GM19395 (cell line): ENCODE data around the gene TEX264.

Experiments
- ATAC-seq: cut with Tn5 transposase; IDR thresholded peaks from one replicate; pipeline ENCODE4 v1.9.1; 2021; ENCODE audit warnings: mild to moderate bottlenecking, moderate library complexity; ENCODE audit not compliant: unreplicated experiment

The TEX264 gene

DNA sequence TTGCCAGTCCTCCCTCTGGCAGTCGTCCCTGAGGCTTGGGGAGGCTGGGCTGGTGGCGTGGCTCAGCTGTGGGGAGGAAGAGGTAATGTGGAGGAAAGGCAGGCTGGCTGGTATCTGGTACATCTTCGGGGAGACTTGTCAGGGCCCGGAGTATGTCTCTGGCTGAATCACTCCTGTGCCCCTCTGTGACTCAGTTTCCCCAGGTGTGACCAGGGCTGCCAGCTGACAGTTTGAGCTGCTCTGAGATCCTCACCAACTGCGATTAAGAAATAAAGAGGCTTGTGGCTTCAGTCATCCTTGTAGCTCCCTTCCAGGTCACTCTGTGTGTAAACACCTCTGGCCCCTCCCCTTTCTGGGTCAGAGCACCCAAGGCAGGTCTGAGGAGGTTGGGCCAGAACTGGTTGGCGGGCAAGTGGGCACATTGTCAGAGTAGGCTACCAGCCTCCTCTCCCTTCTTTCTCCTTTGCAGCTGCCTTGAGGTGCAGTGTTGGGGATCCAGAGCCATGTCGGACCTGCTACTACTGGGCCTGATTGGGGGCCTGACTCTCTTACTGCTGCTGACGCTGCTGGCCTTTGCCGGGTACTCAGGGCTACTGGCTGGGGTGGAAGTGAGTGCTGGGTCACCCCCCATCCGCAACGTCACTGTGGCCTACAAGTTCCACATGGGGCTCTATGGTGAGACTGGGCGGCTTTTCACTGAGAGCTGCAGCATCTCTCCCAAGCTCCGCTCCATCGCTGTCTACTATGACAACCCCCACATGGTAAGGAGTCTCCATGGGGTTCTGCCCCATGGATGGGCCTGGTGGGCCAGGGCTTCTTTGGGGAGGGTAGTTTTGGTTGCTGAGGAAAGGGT is 3.0 kb downstream of the TEX264 start:
- no peak for ATAC-seq

DNA sequence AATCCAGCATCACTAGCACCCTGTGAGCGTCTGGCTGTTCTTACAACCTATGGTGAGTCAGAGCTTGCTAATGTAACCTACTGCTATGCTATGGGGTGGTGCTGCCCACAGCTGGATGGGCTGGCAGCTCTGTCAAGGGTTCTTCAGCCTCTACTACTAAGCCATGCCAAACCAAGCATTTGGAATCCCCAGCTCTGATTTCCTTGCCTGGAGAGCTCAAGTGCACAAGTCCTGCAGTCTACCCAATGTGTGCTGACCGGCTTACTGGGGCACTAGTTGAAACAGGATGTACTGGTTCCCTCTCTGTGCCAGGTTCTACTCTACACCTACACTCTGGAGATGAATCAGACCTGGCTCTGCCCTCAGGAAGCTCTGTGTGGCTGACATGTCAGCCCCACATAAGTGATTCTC is 4.2 kb downstream of the TEX264 start:
- no peak for ATAC-seq

DNA sequence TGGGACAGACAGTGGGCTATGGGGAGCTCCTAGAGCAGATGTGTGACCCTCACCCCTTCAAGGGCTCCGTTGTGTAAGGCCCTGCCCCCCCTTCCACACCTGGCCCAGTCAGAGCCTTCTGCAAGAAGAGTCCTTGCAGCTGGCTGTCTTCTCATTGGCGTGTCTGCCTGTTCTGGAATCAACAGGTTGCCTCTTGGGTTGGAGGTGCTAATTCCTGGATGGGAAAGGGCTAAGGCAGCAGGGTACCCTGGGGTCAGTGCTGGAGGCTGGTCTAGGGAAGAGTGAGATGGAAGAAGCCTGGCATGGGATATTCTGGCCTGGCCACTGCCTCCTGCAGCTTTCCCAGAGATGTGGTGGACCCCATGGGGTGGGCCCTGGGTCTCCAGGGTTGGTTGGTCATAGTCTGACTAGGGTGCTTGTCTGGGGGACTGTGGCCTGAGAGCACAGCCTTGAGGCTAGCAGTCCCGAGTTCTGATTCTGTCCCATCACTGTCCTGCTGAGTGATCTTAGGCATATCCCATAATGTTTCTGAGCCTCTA is 5.1 kb downstream of the TEX264 start:
- no peak for ATAC-seq

DNA sequence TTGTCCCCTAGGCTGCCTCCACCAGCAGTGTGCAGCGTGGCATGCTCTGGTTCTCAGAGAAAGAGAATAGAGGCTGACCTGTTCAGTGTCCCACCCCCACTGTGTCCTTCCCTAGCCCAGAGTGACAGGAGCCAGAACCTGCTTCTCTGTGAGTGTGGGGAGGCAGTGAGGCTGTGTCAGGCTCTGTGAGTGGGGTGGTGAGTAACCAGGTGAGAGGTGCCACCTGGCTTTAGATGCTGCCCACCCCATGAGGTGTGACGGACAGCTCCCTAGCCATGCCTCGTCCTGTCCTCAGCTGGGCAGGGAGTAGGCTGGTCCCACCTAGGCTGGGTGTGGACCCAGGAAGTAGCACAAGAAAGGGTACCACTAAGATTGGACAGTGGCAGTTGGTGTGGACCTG is 6.3 kb downstream of the TEX264 start:
- no peak for ATAC-seq

DNA sequence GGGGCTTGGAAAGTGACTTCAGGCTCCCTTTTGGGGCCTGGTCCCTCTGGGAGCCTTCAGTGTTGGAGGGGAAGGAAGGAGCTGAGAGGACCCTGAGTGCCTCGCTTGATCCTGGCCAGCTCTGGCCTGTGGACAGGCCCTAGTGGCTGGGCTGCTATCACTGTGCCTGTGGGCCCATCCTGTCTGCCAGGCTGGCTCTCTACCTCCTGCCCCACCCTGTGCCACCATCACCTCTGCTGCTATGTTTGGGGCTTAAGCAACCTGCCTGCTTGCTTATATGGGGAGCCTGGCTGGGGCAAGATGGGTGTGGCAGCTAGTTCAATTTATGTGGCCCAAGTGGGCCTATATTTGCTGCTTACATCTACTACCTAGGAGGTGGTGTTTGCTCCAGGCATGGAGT is 7.1 kb downstream of the TEX264 start:
- ATAC-seq = no peak

DNA sequence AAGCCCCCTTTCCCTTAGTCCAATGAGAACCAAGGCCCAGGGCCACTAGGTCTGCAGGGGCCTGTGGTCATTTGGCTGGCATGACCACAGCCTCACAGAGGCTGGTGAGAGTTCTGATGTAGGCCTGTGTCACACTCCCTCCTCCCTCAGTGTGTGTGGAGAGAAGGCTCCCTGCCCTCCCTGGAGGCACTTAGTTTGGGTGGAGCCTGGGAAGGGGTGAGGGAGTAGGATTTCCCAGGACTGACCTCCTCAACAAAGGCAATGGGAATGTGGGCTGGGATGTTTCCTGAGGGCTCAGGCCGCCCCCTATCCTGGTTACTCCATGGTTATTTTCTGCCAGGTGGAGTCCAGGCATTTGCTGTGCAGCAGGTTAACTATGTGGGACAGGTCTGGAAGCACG is 7.6 kb downstream of the TEX264 start:
- no peak for ATAC-seq

DNA sequence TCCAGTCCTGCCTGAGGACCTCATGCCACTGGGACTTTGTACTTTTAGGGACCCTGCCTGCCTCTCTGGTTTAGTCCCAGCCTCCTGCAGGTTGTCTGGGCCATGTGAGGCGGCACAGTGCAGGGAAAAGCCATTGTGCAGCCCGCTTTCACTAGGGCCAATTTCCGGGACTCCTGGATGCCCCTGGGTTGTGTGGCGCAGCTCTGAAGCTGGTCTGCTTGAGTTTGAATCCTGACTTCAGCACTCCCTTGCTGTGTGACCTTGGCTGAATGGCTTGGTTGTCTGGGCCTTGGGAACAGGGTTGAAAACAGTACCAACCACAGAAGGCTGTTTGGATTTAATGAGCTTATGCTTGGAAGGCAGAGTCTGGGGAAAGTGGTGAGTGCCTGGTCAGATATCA is 8.3 kb downstream of the TEX264 start:
- no peak for ATAC-seq

DNA sequence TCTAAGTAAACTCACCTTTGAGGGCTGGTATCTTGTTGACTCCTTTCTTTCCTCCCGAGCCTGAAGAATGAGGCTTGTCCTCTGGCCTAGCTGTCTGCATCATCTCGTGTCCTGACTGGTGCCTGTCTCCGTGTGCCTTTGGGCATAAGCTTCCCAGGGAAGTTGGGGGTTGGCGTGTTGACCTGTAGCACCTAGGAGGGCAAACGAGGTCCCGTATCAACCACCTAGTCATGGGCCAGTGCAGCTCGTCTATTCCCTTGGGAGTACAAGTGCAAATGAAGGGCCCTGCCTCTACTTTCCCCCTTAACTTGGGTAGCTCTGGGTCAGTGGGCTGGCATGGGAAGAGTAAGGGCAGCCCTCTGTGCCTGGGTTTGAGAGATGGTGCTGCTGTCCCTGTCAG is 8.7 kb downstream of the TEX264 start:
- no peak for ATAC-seq

DNA sequence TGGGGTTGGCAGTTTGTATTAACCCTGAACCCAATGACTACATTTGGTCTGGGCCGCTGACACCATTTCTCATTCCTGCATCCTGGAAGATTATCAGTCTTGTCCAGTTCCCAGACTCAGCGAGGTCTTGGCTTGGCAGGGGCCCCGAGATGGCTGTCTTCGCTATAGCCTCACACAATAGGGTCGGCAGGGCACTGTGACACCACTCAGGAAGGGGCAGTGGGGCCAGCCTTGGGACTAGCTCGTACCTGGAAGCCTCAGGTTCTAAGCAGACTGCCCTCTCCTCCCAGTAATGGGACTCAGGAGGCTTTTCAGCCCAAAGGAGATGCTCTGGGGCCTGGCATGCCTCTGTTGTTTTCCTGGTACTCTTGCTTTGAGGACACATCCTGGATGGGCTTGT is 9.1 kb downstream of the TEX264 start:
- no peak for ATAC-seq

DNA sequence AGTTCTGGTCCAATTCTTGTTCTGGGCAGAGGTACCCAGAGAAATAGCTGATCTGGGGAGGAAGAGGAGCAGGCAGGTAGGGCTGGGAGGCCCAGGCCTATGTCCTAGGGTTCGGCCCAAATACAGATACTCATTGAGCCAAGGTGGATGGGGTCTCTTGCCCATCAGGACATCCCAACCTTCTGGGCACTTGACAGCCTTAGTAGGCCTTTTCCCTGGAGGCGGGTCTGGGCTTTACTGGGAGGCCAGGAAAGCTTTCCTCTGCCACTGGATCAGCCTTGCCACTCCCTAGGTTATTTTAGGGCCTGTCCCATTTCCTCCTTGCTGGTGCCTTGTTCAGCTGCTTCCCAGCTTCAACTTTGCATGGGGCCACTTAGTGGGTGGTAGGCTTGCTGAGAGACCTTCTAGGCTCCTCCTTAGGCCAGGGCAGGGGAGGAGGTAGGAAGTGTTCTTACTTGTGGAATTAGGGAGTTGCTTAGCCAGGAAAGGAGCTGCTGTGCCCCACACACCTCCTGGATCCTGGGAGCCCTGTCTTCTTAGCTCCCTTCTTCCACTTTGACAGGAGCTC is 9.7 kb downstream of the TEX264 start:
- ATAC-seq = no peak

DNA sequence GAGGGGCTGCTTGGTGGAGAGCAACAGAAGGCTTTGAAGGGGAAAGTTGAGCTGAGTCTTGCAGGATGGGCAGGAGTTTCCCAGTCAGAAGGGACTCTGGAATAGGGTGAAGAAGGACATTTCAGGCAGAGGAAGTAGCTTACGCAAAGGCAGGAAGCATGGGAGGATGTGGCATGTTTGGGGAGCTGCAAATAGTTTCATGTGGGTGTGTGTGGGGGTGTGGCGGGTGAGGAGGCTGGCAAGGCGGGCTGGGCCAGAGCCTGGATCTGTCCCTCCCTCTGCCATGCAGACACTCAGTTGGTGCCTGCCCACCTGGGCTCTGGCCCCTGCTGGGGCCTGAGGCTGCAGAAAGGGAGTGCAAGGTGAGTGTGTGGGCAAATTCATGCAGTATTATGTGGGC is 10.4 kb downstream of the TEX264 start:
- peak; percentile 40 for ATAC-seq

DNA sequence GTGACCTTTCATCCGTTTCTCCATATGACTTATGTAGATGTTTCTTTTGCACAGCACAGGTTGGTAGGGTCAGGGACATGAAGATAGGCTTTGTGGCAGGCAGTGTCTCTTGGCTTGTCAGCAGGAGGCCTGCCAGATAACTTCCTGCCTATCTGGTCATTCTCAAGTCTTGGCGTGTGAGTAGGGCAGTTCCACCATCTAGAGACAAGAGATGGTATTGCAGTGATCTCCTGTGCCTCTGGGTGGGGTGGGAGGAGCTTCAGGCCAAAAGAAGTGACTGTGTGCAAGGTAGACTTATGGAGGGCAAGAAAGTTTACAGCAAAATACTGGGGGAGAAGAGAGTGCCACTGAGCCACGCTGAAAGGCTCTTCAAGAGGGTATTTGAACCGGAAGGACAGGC is 11.0 kb downstream of the TEX264 start:
- ATAC-seq = peak; percentile 88

DNA sequence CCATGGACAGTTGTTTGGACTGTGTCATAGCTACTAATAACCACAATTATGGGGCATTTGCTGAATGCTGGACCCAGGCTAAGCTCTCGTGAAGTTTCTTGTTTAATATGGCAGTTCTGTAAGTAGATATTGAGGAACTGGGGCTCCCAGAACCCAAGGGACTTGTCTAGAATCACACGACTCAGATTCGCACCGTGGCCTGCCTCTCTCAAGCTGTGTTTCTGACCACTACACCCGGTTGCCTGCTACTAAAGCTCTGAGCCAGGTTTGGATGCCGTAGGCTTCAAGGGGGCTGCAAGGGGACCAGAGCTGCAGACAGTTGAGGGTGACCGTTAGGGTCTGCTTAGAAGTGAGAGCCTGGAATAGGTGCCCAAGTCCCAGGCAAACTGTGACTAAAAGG is 11.5 kb downstream of the TEX264 start:
- no peak for ATAC-seq

DNA sequence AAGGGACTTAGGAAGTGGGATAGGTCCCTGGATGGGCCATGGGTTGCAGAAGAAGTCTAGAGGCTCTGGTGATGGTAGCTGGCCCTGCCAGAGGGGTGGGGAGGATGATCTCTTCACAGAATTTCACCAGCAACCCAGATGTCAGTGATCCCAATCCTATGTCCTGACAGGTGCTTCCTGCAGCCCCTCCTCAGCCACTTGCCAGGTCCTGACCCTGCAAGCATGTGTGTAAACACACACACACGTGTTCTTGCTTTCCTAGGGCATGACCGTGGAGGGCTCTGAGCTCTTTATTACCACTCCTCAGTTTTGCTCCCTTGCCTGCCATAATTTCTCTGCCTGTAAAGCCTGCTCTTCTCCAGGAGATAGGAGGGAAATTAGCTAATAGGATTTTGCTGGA is 12.5 kb downstream of the TEX264 start:
- ATAC-seq = no peak

DNA sequence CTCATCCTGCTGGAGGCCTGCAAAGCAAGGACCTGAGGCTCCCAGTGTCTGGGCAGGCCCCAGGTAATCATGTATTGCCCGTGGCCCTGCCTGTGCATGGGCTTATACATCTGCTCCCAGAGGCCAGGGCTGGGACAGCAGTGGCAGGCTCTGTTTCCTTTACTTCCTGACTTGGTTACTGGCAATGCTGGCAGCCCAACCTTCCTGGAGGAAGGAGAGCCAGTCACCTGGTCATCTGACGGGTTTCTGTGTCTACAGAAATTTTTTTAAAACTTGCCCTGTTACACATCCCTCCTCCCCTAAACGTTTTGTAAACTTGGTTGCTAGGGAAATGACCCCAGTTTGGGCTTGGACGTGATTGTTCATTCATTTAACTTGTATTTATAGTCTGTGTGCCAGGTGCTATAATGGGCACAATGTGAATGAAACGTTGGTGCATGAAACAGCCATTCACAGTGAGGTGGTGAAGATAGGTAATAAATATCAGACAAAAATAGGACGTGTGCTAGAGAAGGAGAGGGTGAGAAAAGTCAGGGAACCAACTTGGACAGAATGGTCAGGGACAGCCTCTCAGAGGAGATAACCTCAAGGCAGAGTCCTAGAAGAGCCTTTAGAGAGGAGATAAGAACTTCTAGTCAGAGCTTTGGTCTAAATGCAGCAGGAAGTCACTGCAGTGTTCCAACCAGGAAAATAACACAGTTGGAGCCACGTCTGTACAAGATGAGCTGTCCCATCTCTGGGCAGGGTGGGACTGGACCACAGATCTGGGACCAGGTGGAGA is 14.1 kb downstream of the TEX264 start:
- ATAC-seq = no peak

DNA sequence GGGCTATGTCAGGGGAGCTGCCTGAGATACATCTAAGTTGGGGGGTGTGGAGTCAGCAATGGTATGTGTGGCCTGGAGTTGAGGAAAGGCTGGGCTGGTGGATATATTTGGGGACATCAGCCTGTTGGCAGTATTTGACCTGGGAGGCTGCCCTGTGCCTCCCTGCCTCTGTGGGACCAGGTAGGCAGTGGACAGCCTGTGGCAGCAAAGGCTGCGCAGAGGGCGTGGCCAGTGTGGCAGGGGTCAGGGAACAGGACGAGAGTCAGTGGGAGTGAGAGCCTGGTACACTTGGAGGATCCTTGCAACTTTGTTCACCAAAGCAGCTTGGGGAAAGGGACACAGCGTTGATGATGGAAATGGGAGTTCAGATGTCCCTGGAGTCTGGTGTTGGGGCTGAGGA is 15.0 kb downstream of the TEX264 start:
- ATAC-seq = no peak

DNA sequence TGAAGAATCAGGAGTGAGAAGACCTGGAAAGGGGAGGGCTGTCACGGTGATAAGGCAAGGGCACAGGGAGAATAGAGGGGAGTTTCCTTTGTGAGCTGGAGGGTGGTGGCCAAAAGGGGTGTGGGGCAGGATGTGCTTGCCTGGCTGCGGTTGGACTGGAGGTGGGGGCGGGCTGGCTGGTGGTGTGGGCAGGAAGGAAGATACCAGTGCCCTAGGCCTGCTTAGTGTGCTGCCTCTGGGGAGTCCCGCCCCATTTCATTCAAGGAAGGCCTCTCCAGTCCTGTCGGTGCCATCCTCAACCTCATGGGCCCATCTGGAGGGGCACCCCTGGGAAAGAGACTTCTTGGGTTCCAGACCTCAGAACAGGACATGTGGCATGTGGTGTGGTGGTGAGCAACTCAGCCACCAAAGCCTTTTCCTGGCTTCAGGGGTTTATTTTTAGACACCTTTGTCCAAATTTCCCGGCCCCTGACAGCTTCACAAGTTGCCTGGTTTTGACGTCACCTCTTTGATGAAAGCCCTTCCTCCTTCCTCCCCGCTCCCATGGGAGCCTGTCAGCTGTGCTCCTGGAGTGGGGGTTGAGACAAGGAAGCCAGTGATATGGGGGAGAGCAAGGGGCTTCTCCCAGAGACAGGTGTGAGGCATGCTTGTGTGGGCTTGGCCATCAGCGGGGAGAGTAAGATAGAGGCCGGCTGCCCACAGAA is 15.6 kb downstream of the TEX264 start:
- ATAC-seq = no peak

DNA sequence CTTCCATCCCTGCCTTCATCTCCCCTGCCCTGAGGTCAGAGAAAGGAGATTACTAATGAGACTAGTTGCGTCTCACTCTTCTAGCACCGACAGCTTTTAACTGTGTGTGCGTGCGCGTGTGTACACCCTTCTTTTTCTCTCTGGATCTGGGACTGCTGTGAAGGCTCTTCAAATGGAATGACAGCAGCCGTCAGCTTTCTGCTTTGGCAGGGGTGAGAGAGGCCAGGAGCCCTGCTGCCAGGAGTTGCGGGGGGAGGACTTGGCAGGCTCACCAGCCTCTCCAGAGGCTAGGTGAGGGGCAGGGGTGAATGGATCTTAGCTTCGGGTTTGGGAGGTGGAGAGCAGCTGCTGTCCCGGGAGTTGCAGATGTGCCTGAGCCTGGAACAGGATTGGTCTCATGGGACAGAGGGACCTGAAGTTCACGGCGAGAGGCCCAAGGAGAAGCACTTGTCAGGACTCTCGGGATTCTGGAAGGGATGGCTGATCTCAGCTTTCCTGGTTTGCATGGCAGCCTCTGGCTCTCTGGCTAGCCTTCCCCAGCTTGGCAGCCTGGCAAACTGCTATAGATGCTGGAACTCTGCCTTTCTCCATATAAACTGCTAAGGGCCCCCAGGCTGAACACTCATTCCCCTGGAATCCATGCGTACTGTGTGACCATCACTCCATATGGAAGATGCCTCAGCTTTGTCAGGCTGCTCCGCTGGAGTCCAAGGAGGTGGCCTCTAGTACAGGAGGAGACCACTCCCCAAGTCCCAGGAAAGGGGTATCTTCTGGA is 16.6 kb downstream of the TEX264 start:
- ATAC-seq = no peak

DNA sequence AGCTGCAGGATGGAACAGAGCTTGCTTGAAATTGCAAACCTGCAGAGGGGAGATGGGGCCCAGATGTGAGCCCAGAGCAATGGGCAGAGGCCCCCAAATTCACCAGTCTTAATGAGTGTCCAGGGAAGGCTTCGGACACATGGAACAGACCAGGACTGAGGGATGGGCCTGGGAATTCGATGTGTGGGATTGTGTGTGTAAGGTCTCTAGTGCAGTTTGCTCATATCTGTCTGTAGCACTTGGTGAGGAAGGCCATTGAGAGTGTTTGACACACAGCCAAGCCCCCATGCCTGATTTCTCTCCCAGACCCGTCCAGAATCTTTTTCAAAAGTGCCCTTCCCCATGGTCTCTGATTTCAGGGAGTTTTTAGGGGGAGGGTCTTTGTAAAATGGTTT is 17.2 kb downstream of the TEX264 start:
- ATAC-seq = no peak

DNA sequence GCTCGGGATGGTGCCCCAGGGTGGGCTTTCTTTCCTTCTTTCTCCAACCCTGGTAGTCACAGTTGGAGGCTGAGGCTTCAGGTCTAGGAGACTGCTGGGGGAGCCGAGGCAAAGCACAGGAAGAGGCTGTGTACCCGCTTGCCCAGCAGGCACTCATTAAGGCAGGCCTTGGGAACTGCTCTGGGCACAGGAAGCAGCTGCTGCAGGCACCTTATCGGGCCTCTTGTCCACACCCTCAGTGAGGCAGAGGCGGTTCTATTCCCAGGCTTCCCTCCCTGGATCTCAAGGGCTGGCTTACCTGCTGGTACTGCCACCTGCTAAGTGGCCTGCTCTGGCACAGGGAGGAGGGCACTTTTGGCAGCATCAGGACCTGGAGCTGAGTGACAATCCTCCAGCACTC is 20.0 kb downstream of the TEX264 start:
- no peak for ATAC-seq
